Measurements from ENCODE around the gene MRPS25.
A peak's percentile ranks its signal among the peaks of the same experiment; 100 is the strongest.
"Not testable (repeated sequence)": the region's sequence is repeated elsewhere in the genome, so short reads cannot be mapped to it uniquely, and the experiment has no call there.

Gene MRPS25

DNA sequence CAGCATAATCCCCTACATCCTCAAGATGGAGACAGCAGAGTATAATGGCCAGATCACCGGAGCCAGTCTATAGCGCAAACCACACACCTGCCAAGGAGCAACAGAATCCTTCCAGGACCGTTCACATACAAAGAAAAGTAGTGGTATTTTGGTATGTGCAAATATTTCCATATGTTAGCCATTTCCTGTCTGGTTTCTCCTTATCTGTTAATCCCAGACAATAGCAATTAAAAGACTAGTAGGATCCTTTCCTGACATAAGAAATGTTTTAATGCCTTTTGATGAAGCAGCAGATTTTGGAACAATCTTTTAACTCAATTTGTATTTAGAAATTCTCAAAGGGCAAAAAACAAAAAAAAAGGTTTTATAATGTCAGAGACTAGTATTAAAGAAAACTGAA, 22.2 kb downstream of the MRPS25 start:
- DNase-seq: no peak

- DNase-seq: no peak
Observed at GRCh38 chr3:15041950-15042349, 23.2 kb downstream of the MRPS25 start.

DNA sequence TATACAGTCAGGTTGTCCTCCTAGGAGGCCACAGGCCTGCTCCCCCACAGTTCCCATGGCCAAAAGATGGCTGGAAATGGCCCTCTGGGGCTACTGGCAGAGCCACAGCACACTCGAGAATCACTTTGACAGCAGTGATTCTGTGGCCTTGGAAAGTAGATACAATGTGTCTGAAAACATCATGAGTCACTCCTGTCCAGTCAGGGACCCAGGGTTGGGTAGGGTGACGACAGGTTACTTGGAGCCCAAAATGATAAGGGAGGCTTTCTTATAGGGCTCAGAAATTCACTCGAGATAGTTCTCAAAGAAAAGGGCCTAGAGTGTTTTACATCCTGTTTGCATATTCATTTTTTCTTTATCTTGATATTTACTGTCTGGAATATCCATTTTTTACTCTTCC, 24.3 kb downstream of the MRPS25 start:
- no peak for DNase-seq

- no peak for DNase-seq
Observed at GRCh38 chr3:15038306-15038705, 26.8 kb downstream of the MRPS25 start.

DNA sequence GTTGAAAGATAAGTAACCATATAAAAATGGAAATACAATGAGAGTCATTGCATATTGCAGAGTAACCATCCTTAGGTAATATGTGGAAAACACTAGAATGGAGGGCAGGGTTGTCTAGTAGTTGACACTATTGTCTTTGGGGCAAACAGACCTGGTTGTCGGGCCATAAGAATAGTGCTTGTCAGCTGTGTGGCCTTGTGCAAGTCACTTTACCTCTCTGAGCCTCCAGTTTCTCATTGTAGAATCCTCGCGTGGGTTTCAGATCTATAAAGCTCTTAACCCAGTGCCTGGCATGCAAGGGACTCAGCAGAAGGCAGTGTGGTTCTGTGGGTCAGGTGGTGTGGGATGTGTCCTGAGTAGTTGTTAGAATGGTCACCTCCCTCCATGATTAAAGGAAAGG, 32.0 kb downstream of the MRPS25 start:
- DNase-seq: no peak

GRCh38 chr3:15032650-15033049, 32.5 kb downstream of the MRPS25 start:
- no peak for DNase-seq

DNA sequence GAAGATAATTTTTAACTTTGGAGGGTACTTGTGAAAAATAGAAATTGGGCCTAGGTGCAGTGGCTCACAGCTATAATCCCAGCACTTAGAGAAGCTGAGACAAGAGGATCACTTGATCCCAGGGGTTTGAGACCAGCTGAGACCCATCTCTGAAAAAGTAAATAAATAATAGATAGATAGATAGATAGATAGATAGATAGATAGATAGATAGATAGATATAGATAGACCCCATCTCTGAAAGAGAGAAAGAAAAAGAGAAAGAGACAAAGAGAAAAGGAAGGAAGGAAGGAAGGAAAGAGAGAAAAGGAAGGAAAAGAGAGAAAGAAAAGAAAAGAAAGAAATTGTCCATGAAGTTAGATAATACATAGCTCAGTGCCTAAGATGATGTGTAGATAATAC, 35.5 kb downstream of the MRPS25 start:
- DNase-seq: no peak

DNA sequence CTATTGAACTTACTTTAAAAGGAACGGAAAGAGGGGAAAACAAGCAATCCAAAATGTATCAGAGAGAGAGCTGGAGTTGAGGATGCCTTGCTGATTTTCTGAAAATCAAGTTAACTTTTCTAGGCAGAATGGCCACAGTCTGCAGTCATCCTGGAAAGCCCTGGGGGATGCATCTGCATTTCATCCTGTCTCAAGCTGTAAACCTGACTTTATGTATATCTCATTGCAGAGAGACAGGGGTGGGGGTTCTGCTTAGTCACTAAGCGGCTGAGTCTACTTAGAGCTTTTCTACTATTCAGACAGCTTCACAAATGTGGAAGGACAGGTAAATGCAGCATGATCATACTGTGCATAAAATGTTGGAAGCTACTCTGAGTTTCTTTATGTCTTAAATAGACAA, 41.4 kb downstream of the MRPS25 start:
- no peak for DNase-seq

DNA sequence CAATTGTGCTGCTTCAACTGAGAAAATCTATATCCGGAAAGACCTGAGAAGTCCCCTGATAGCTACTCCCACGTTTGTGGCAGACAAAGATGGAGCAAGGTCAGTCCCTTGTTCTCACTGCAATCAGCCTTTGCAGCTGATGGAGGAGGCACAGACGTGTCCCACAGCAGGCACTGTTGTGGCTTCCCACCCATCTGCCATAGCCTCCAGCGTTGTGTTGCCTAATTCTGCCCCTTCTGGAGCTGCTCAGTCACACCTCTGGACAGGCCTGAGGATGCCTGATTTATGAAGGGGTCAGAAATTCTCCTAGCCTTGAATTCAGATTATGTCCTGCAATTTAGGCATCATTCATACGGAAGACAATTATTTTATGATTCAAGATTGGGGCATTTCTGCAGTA, 41.9 kb downstream of the MRPS25 start:
- no peak for DNase-seq

GRCh38 chr3:15017191-15017590, 47.9 kb downstream of the MRPS25 start:
- DNase-seq: no peak

GRCh38 chr3:15015456-15015855, 49.7 kb downstream of the MRPS25 start:
- no peak for DNase-seq

DNA sequence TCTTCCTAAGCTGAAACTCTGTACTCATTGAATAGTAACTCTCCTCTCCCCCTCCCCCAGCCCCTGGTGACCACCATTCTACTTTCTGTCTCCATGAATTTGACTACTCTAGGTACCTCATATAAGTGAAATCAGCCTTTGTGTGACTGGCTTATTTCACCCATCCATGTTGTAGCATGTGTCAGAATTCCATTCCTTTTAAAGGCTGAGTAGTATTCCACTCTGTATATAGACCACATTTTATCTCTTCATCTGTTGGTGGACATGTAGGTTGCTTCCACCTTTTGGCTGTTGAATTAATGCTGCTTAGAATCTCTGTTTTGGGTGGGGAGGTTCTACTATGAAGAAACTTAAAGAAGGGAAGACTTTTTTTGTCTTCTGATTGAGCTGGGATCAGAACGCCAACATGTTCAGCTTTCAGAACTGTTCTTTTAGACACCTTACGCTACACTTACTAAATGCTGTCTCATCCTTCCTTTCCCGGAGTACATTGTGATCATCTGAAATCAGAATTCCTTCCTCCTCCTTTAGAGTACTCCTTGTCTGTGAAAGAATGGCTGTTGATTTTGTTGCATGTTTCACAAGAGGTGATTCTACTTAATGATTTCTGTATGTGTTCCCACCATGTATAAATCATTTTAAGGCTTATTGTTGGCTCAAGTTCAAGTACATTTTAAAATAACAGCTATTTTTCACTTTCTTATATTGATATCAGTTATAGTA, 50.3 kb downstream of the MRPS25 start:
- no peak for DNase-seq

DNA sequence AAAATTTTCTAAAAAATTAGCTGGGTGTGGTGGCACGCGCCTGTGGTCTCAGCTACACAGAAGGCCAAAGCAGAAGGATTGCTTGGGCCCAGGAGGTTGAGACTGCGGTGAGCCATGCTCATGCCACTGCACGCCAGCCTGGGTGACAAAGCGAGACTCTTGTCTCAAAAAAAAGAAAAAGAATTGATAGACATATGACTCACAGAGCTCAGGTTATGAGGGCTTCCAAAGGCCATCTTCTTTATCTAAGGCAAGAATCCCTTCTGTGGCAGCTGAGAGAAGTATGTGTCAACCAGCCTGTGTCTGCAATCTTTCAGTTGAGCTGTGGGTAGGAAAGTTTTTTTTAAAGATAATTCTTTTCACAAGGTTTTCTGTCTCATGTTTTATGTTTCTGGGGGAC, 53.9 kb downstream of the MRPS25 start:
- DNase-seq: peak in 1 of 5 experiments; percentile 11

- DNase-seq: peak in 1 of 5 experiments; percentile 13
Observed at GRCh38 chr3:15010664-15011063, 54.5 kb downstream of the MRPS25 start.

GRCh38 chr3:15009167-15009566, 55.9 kb downstream of the MRPS25 start:
- no peak for DNase-seq

- no peak for DNase-seq
Observed at GRCh38 chr3:15007681-15008141, 57.4 kb downstream of the MRPS25 start.

DNA sequence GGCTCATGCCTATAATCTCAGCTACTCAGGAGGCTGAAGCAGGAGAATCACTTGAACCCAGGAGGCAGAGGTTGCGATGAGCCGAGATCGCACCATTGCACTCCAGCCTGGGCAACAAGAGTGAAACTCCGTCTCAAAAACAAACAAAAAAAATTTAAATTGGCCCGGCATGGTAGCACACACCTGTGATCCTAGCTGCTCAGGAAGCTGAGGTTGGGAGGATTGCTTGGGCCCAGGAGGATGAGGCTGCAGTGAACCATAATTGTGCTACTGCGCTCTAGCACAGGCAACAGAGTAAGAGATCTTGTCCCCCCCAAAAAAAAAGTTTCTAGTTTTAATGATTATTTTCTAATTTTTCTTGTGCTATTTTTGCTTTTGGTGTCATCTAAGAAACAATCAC, 65.9 kb downstream of the MRPS25 start:
- DNase-seq: not testable (repeated sequence)
